DND-41 (cell line): ENCODE results near the gene MAPK14.
"Not testable (repeated sequence)": the region's sequence is repeated elsewhere in the genome, so short reads cannot be mapped to it uniquely, and the experiment has no call there.

ENCODE experiments used
- EZH2 ChIP-seq: IDR thresholded peaks from 3 replicates; pipeline ENCODE4 v1.6.1; 2012; ENCODE audit warnings: borderline replicate concordance, low read depth, mild to moderate bottlenecking, moderate library complexity, low read length, inconsistent platforms; ENCODE audit not compliant: severe bottlenecking
- TF ChIP-seq, protein P1 (sequence below): IDR thresholded peaks from 2 replicates; pipeline ENCODE4 v1.5.1; 2012; ENCODE audit warnings: borderline replicate concordance, low read length, moderate library complexity, mild to moderate bottlenecking; ENCODE audit not compliant: poor library complexity, severe bottlenecking; ENCODE audit errors: extremely low read depth

DNA sequence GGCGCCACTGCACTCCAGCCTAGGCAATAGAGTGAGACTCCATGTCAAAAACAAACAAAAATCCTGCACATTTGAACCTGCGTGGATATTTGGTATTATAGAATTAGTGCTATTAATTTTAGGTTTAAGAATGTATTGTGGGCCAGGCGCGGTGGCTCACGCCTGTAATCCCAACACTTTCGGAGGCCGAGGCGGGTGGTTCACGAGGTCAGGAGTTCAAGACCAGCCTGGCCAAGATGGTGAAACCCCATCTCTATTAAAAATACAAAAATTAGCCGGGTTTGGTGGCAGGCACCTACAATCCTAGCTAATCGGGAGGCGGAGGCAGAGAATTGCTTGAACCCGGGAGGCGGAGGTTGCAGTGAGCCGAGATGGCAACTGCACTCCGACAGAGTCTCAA, 101.7 kb downstream of the MAPK14 start:
- TF ChIP-seq, protein P1, sequence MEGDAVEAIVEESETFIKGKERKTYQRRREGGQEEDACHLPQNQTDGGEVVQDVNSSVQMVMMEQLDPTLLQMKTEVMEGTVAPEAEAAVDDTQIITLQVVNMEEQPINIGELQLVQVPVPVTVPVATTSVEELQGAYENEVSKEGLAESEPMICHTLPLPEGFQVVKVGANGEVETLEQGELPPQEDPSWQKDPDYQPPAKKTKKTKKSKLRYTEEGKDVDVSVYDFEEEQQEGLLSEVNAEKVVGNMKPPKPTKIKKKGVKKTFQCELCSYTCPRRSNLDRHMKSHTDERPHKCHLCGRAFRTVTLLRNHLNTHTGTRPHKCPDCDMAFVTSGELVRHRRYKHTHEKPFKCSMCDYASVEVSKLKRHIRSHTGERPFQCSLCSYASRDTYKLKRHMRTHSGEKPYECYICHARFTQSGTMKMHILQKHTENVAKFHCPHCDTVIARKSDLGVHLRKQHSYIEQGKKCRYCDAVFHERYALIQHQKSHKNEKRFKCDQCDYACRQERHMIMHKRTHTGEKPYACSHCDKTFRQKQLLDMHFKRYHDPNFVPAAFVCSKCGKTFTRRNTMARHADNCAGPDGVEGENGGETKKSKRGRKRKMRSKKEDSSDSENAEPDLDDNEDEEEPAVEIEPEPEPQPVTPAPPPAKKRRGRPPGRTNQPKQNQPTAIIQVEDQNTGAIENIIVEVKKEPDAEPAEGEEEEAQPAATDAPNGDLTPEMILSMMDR, result not testable (repeated sequence)
- TF ChIP-seq EZH2, result not testable (repeated sequence)
